Ectodermal cell (in vitro differentiated cells): ENCODE measurements around the gene KRT75.

Experiments used
- H3K27ac ChIP-seq: 2 replicates; pipeline ENCODE4 v1.7.0; 2013; ENCODE audit warnings: mild to moderate bottlenecking, low read depth, low read length; ENCODE audit not compliant: insufficient read depth, poor library complexity, severe bottlenecking
- H3K27me3 ChIP-seq: 2 replicates; pipeline ENCODE4 v1.7.0; 2013; ENCODE audit warnings: mild to moderate bottlenecking, low read length; ENCODE audit not compliant: insufficient read depth, control insufficient read depth, poor library complexity, severe bottlenecking
- H3K36me3 ChIP-seq: one replicate; pipeline ENCODE4 v1.7.0; 2013; ENCODE audit warnings: low read length; ENCODE audit not compliant: control insufficient read depth, insufficient read depth
- H3K4me1 ChIP-seq: one replicate; pipeline ENCODE4 v1.7.0; 2013; ENCODE audit warnings: low read length; ENCODE audit not compliant: control insufficient read depth, insufficient read depth
- H3K4me3 ChIP-seq: 2 replicates; pipeline ENCODE4 v1.7.0; 2013; ENCODE audit warnings: low read depth, low read length, control low read depth; ENCODE audit not compliant: insufficient read depth
- H3K9me3 ChIP-seq: 2 replicates; pipeline ENCODE4 v1.7.0; 2013; ENCODE audit warnings: mild to moderate bottlenecking, low read length, moderate library complexity; ENCODE audit not compliant: control insufficient read depth
- whole genome bisulfite sequencing, 2 experiments: methylation state at CpG; one replicate each; pipeline ENCODE4 v1.1.7; 2013; ENCODE audit warnings: missing lambda C conversion rate in 2 of 2; 5-methylcytosine and 5-hydroxymethylcytosine counted together

Gene KRT75

DNA sequence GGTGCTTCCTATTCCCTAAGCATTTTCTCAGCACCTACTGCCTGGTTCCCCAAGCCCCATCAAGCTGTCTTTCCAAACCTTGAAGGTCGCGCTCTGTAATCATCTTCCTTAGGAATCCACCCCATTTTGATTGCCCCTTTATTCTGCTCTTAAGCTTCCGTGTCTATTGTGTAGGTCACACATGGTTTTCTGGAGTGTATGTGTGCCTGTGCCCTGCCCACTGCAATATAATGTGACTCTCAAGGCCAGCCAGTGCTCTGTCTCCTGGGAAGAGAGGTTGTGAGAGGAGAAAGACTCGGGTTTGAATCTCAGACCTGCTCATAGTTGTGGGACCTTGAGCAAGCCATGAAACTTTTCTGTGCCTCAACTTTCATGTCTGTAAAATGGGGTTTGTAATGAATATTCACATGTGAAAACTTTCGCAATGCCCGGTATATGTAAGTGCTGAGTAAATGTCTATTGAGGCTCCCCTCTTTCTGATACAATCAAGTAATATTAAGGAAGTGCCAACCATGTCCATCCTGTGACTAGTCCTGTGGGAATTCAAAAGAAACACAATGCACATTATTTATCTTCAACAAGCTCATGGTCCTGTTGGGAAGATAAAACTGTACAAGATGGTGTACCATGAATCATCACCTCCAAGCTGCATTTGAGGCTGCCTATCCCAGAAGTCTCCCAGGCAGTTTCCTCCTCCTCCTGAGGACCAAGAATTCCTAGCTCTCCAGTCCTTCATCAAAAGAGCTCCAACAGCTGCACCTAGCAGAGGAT lies 774 bp upstream of the KRT75 start:
- Histone ChIP-seq H3K9me3 (no peaks in the 10 kb centered on the region), H3K27ac (no peak overlapping the region), H3K4me1 (peaks cover 3% of the 10 kb centered on the region), H3K27me3 (no peaks in the 10 kb centered on the region), H3K36me3 (no peaks in the 10 kb centered on the region), H3K4me3 (no peak overlapping the region)
- WGBS, 2 experiments, result 92 to 97% methylated on average over 6 of the region's 6 CpGs

DNA sequence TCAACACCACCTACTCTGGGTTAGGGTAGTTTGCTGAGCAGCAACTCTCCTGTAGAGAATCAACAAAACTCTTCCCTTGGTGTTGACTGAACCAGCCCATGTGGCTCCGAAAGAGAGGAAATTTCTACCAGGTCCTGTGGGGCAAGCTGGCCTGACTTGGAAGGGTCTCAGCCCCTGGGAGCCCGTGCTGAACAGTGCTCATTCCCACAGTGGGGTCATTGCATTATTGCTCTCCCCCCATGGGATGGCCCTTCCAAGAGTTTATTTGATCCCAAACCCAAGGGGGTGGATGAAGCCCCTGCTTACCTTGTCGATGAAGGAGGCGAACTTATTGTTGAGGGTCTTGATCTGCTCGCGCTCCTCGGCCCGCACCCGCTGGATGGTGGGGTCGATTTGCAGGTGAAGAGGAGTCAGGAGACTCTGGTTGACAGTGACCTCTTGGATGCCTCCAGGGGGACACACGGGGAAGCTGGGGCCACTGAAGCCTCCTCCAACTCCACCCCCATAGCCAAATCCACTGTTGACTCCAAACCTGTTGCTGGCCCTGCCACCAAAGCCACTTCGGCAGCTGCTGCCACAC lies 580 bp downstream of the KRT75 start:
- Histone ChIP-seq H3K4me3 (no peak overlapping the region), H3K27ac (no peak overlapping the region), H3K36me3 (no peaks in the 10 kb centered on the region), H3K9me3 (no peaks in the 10 kb centered on the region), H3K27me3 (no peaks in the 10 kb centered on the region), H3K4me1 (peaks cover 3% of the 10 kb centered on the region)
- 94 to 95% methylated on average over 12 of the region's 12 CpGs for WGBS, 2 experiments

DNA sequence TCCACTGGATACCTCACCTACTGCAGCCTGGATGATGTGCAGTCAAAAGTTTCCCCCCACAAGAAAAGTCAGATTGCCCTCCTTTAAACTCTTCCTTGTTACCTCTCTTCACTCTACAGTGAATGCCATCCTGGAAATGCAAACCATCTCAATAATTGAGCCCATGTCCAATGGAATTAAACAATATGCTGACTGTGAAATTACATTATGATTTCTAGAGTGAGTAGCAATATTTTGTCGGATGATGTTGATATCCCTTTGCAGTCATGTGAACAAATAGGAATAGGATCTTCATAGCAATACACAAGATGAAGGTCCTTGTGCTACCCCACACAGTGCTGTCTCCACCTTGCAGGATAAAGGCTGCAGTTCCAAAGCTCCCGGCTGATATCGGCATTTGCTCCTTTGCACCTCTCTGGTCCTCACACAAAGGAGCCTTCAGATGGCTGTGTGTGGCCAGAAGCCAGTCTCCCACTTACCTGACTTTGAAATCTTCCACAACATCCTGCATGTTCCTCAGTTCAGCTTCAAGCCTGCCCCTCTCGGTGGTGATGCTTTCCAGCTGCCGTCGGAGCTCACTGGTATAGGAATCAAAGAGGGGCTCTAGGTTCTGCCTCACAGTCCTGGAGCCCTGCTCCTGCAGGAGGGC lies 1.5 kb downstream of the KRT75 start:
- H3K27ac ChIP-seq, result no peak overlapping the region
- H3K4me3 ChIP-seq, result no peak overlapping the region
- H3K36me3 ChIP-seq, result no peaks in the 10 kb centered on the region
- no peaks in the 10 kb centered on the region for H3K27me3 ChIP-seq
- peaks cover 3% of the 10 kb centered on the region for H3K4me1 ChIP-seq
- WGBS, 2 experiments, result 91 to 93% methylated on average over 6 of the region's 6 CpGs
- no peaks in the 10 kb centered on the region for H3K9me3 ChIP-seq

DNA sequence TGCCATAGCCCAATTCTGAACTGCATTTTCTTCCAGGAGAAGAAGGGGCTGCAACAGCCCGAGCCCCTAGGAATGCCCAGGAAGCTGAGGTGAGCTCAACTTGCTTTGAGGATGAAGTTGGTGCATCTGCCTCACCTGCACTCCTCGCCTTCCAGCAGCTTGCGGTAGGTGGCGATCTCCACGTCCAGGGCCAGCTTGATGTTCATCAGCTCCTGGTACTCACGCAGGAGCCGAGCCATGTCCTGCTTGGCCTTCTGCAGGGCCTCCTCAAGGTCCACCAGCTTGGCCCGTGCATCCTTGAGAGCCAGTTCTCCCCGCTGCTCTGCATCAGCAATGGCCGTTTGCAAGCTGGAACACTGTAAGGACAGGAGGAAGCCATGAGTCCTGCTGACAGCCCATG lies 6.0 kb downstream of the KRT75 start:
- Histone ChIP-seq H3K4me1 (peaks cover 5% of the 10 kb centered on the region), H3K36me3 (no peaks in the 10 kb centered on the region), H3K27ac (no peak overlapping the region), H3K9me3 (no peaks in the 10 kb centered on the region), H3K27me3 (no peaks in the 10 kb centered on the region), H3K4me3 (no peak overlapping the region)
- 90 to 91% methylated on average over 10 of the region's 10 CpGs for WGBS, 2 experiments

GRCh38 chr12:52427083-52427482 lies 7.1 kb downstream of the KRT75 start:
- peaks cover 10% of the 10 kb centered on the region for H3K4me1 ChIP-seq
- H3K36me3 ChIP-seq, result no peaks in the 10 kb centered on the region
- no peaks in the 10 kb centered on the region for H3K27me3 ChIP-seq
- H3K27ac ChIP-seq, result no peak overlapping the region
- WGBS, 2 experiments, result 71% methylated on average over 1 of the region's 1 CpG; no CpG with 5 or more reads in 1 of the 2 experiments
- H3K9me3 ChIP-seq, result no peaks in the 10 kb centered on the region
- no peak overlapping the region for H3K4me3 ChIP-seq

DNA sequence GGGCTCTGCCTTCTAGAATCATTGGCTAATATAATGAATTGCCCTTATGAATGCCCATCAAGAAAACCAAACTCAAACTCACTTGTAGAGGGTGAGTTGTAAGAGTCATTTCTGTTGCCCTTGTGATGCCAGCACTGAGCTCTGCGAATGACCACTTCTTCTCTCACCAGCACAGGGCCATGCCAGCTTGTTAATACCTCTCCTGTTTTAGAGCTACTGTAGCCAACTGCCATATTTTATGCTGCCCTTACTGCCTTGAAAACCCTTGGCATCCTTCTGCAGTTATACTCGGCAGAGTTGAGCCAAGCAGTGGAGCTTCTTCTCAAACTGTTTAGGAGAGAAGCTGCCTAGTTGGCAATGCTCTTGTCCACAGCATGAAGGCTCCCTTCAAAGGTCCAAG lies 8.1 kb downstream of the KRT75 start:
- 93 to 97% methylated on average over 2 of the region's 2 CpGs for WGBS, 2 experiments
- no peak overlapping the region for H3K27ac ChIP-seq

DNA sequence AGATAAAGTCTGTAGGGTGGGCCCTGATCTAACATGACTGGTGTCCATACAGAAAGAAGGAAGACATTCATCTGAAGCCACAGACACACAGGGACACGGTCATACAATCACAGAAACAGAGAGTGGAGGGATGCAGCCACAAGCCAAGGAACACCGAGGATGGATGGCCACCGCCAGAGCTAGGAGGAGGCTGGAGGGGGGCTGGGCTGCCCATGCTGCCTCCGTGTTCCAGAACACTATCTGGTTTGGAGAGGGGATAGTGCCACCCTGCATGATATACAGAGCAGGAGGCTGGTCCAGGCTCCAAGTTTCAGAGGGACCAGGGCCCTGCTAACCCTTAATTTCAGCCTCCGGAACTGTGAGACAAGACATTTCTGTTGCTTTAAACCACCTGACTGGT lies 8.7 kb downstream of the KRT75 start:
- Histone ChIP-seq H3K4me1 (peaks cover 10% of the 10 kb centered on the region), H3K27ac (no peak overlapping the region), H3K36me3 (no peaks in the 10 kb centered on the region), H3K27me3 (no peaks in the 10 kb centered on the region), H3K9me3 (no peaks in the 10 kb centered on the region), H3K4me3 (no peak overlapping the region)
- WGBS, 2 experiments, result 92 to 95% methylated on average over 5 of the region's 5 CpGs

More for the DNA sequence above, 8.1 kb downstream of the KRT75 start:
- H3K4me1 ChIP-seq, result peaks cover 10% of the 10 kb centered on the region
- no peaks in the 10 kb centered on the region for H3K9me3 ChIP-seq
- no peaks in the 10 kb centered on the region for H3K27me3 ChIP-seq
- H3K4me3 ChIP-seq, result no peak overlapping the region
- no peaks in the 10 kb centered on the region for H3K36me3 ChIP-seq

- H3K27ac ChIP-seq, result no peak overlapping the region
Measured at GRCh38 chr12:52423661-52424500, 10.3 kb downstream of the KRT75 start.

GRCh38 chr12:52423035-52423434 lies 11.1 kb downstream of the KRT75 start:
- H3K36me3 ChIP-seq, result no peaks in the 10 kb centered on the region
- WGBS, 2 experiments, result 85 to 87% methylated on average over 6 of the region's 6 CpGs
- H3K4me1 ChIP-seq, result peaks cover 10% of the 10 kb centered on the region
- H3K27me3 ChIP-seq, result no peaks in the 10 kb centered on the region
- no peak overlapping the region for H3K4me3 ChIP-seq
- H3K27ac ChIP-seq, result no peak overlapping the region
- H3K9me3 ChIP-seq, result no peaks in the 10 kb centered on the region

More at GRCh38 chr12:52423661-52424500, 10.3 kb downstream of the KRT75 start:
- Histone ChIP-seq H3K36me3 (no peaks in the 10 kb centered on the region), H3K4me3 (no peak overlapping the region), H3K9me3 (no peaks in the 10 kb centered on the region), H3K27me3 (no peaks in the 10 kb centered on the region), H3K4me1 (peaks cover 10% of the 10 kb centered on the region)
- WGBS, 2 experiments, result 81 to 83% methylated on average over 11 of the region's 11 CpGs

- H3K27me3 ChIP-seq, result no peaks in the 10 kb centered on the region
- H3K9me3 ChIP-seq, result no peaks in the 10 kb centered on the region
- WGBS, 2 experiments, result 89 to 100% methylated on average over 1 of the region's 1 CpG
- H3K27ac ChIP-seq, result no peak overlapping the region
- no peak overlapping the region for H3K4me3 ChIP-seq
- no peaks in the 10 kb centered on the region for H3K36me3 ChIP-seq
- peaks cover 13% of the 10 kb centered on the region for H3K4me1 ChIP-seq
Measured at GRCh38 chr12:52419656-52420055, 14.5 kb downstream of the KRT75 start.
